ENCODE results near the gene HOXD11. TPM values are rescaled to one million over a fixed set of nuclear protein-coding genes. Genes with fewer than 3 reads are reported as not detected.

The HOXD11 gene
- total and polyA plus RNA-seq, 9 of the 15 experiments (the other 6 are each of a cell fraction or from before 2014, with no cell fraction given), result not detected

GRCh38 chr2:176088048-176088936, 18.8 kb upstream of the HOXD11 start:
- ATAC-seq, result peak; percentile 93
- no peak for TF ChIP-seq CREB5 (CRISPR knock-in tag; IDR thresholded peaks at IDR 0.05)
- no peak for TF ChIP-seq ATF4 (CRISPR knock-in tag; IDR thresholded peaks at IDR 0.05)
- no peak for TF ChIP-seq SAP30 (IDR thresholded peaks at IDR 0.05; ENCODE audit: borderline replicate concordance, insufficient read depth, low read depth, low read length, poor library complexity, severe bottlenecking)
- TF ChIP-seq MTF1 (CRISPR knock-in tag; IDR thresholded peaks at IDR 0.05; ENCODE audit: borderline replicate concordance), result no peak
- peak; percentile 61 for TF ChIP-seq SMC3 (conservative IDR thresholded peaks at IDR 0.05; ENCODE audit: insufficient read depth, low read depth, low read length)
- no peak for TF ChIP-seq MED1 (CRISPR knock-in tag; IDR thresholded peaks at IDR 0.05; ENCODE audit: borderline replicate concordance)
- TF ChIP-seq NCOA1 (IDR thresholded peaks at IDR 0.05; ENCODE audit: low read depth), result no peak; the same call in 1 of the 2 replicates
- no peak for TF ChIP-seq THRB (CRISPR knock-in tag; conservative IDR thresholded peaks at IDR 0.05)
- TF ChIP-seq GABPB2 (CRISPR knock-in tag; conservative IDR thresholded peaks at IDR 0.05), result no peak
- no peak for TF ChIP-seq BHLHE40 (IDR thresholded peaks at IDR 0.05; ENCODE audit: low read length)
- TF ChIP-seq SREBF2 (CRISPR knock-in tag; IDR thresholded peaks at IDR 0.05), result no peak
- TF ChIP-seq DEAF1 (CRISPR knock-in tag; IDR thresholded peaks at IDR 0.05), result peak; percentile 56
- no peak for TF ChIP-seq IRF1 (CRISPR knock-in tag; IDR thresholded peaks at IDR 0.05; ENCODE audit: borderline replicate concordance)

More at GRCh38 chr2:176088048-176088936, 18.8 kb upstream of the HOXD11 start:
- FAIRE-seq, result no peak
- Histone ChIP-seq H3K9me1 (ENCODE audit: control insufficient read depth, insufficient read depth, low read length) (no peaks in the 10 kb centered on the region), H3K4me1 (replicated peaks in 1 of 2; ENCODE audit: control insufficient read depth in 2 of 2, insufficient read depth in 2 of 2, low read length in 2 of 2) (peaks cover 0 to 29% of the 10 kb centered on the region in 2 experiments; a peak in 2 of 5 replicates), H3K27me3 (ENCODE audit: control insufficient read depth in 2 of 2, insufficient read depth in 2 of 2, low read length in 2 of 2) (peaks cover 70 to 86% of the 10 kb centered on the region in 2 experiments), H2AFZ (ENCODE audit: low read depth, low read length) (peak overlapping the region; percentile 72), H3K9me3 (replicated peaks; ENCODE audit: control insufficient read depth, insufficient read depth, low read depth, low read length) (no peaks in the 10 kb centered on the region; the same call in 1 of the 2 replicates), H4K20me1 (replicated peaks; ENCODE audit: control insufficient read depth, insufficient read depth, low read length) (peaks cover 5% of the 10 kb centered on the region; the same call in 1 of the 2 replicates), H3K36me3 (ENCODE audit: control insufficient read depth, insufficient read depth, low read length) (no peaks in the 10 kb centered on the region), H3K79me2 (ENCODE audit: control insufficient read depth, insufficient read depth, low read length) (no peaks in the 10 kb centered on the region), H3K9ac (ENCODE audit: insufficient read depth in 1 of 2, low read depth in 2 of 2, low read length in 2 of 2) (0 out of 4 replicates have a peak overlapping the region, but pooled peaks of 1 of the 2 experiments have one; percentile 31), H3K27ac (ENCODE audit: extremely low read depth, low read depth, low read length) (no peak overlapping the region), H3K4me3 (no peak overlapping the region), H3K4me2 (ENCODE audit: insufficient read depth, low read length) (peak overlapping the region; percentile 30; the same call in 1 of the 2 replicates)
- ChIA-PET CTCF (ENCODE audit: low intra/inter-chr PET ratio) (interaction anchor here (1.0 to 1.5 kb wide), 4 partner anchors 10 to 722 kb away, joined by 3 to 8 read pairs (median 4); no protein-coding TSS in a partner anchor), POLR2A (interaction anchor here (0.6 kb wide), 1 partner anchor 162 kb away, joined by 3 read pairs; no protein-coding TSS in a partner anchor)
- WGBS (ENCODE audit: insufficient coverage, low coverage, missing lambda C conversion rate), result 15% methylated on average over 48 of the region's 49 CpGs
- DNase-seq (ENCODE audit: extremely low read depth in 1 of 4, low spot score in 3 of 4), result peak; percentile 39 to 71 (median 56)
- in situ Hi-C loops (cut with MboI) (loop anchor here (10.0 to 25.0 kb wide), 2 partner anchors 663 to 1051 kb away; no protein-coding TSS in a partner anchor), intact Hi-C loops (cut with micrococcal nuclease) (no loop called here)
- no TSS peak for BruUV-seq (replicated peaks)

All from K562 (cell line).